COLO668 (cell line): ENCODE data around the gene CDC42EP2.

Experiments used
- DNase-seq: peaks from one replicate; lab custom pipeline; 2025; ENCODE audit not compliant: unreplicated experiment; lab: John Stamatoyannopoulos, UW

The CDC42EP2 gene

GRCh38 chr11:65297026-65297672 is 17.5 kb upstream of the CDC42EP2 start:
- DNase-seq, result no peak

- no peak for DNase-seq
Measured at GRCh38 chr11:65298131-65298535, 16.5 kb upstream of the CDC42EP2 start.

- DNase-seq, result no peak
Measured at GRCh38 chr11:65298655-65299179, 15.9 kb upstream of the CDC42EP2 start.

- no peak for DNase-seq
Measured at GRCh38 chr11:65300621-65301275, 13.9 kb upstream of the CDC42EP2 start.

GRCh38 chr11:65301491-65302329 is 13.0 kb upstream of the CDC42EP2 start:
- peak; percentile 5 for DNase-seq

- DNase-seq, result no peak
Measured at GRCh38 chr11:65303555-65303954, 11.1 kb upstream of the CDC42EP2 start.

GRCh38 chr11:65304110-65304509 is 10.6 kb upstream of the CDC42EP2 start:
- no peak for DNase-seq

GRCh38 chr11:65304613-65305012 is 10.1 kb upstream of the CDC42EP2 start:
- DNase-seq, result no peak

GRCh38 chr11:65305501-65306268 is 9.0 kb upstream of the CDC42EP2 start:
- DNase-seq, result no peak

DNA sequence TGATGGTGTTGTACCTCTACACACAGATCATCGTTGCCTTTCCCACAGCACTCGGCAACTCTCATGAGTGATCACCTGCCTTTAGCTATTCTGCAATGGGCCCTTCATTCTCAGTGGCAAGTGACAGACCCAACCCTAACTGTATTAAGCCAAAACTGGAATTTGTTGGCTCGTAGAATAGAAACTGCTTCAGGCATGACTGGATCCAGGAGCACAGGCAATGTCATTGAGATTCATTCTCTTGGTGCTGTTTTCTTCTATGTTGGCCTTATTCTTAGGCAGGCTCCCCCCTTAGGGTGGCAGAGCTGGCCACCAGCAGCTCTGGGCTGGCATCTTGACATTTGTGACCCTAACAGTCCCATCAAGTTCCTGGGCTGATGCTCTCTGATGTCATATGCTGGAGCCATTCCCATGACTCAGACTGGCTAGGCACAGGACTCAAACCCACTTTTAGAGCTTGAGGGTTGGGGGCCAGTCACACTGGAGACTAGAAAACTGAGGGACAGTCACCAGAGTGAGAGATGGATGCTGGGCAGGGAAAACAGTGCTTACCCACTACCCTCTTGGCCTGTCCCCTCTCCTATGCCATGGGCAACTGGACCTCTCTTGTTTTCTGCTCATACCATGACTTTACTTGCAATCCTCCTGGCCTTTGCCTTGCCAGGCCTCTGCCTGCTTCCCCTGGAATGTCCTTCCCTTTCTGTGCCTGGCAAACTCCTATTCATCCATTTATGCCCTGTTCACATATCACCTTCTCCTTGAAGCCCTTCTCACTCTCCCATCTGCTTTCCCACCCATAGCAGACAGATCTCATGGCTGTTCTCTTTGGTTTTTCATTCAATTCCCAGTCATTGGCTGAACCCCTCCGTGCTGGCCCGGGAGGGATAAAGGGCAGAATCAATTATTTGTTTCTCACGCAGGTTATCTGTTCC is 7.1 kb upstream of the CDC42EP2 start:
- no peak for DNase-seq

DNA sequence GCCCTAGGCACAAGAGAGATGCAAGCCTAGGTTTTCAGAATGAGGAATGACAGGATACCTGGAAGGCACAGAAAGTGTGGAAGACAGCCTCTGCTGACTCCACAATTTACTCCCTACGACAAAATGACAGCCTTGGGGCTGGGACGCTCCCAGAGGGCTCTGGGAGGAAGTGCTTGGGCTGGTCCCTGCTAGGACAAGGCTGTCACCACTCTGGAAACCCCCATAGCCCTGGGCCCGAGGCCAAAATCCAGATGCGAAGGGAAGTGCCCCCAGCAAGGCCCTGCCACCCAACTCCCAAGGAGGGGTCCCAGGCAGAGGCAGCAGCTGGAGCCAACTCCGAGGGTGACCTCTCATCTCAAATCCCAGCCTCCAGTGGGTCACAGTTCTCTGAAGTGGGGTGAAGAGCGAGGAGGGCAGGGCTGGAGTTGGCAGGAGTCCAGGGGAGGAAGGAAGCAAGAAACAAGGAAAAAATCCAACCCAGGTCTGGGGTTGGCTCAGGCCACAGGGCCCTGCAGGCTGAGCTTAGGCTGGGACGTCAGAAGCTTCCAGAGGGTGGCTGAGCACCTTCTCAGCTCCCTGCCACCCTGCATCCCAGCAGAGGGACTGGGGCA is 6.3 kb upstream of the CDC42EP2 start:
- DNase-seq, result peak; percentile 31

- no peak for DNase-seq
Measured at GRCh38 chr11:65309006-65309405, 5.7 kb upstream of the CDC42EP2 start.

DNA sequence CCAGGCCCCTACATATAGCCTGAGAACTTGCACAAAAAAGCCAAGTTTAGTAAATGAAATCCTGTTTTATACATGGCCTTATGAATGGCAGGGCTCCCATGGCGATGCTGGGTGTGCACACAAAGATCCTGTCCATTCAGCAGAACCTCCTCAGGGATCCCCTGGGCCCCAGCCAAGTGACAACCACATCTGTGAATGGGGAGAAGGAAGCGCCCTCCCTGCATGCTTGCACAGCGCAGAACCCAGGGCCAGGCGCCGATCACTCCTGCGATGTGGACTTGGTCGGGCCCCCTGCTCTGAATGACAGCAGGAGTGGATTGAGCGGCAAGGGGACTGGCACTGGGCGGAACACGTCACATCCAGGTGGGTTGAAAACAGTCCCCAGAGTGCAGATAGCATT is 4.5 kb upstream of the CDC42EP2 start:
- DNase-seq, result peak; percentile 7

- no peak for DNase-seq
Measured at GRCh38 chr11:65310736-65311135, 3.9 kb upstream of the CDC42EP2 start.

DNA sequence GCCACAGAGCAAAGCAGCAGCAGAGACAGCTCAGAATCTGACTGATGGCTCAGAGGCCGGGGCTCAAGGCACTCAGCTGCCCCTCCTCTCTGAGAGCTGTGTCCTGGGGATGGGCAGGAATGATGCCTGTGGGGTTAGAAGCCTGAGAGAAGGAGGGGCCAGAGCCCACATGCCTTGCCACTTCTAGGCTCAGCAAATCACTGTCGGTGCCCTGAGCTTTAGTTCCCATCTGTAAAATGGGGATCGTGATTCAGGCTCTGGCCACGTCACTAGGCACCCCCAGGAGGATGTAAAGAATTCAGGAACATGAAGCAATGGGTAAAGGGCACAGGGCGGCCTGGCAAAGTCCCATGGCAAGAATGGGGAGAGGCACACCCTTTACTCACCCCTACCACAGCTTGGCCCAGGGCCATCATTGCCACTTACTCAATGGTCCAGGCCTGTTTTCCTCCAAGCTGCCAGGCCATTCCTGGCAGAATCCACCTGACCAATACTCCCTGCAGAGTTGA is 3.4 kb upstream of the CDC42EP2 start:
- DNase-seq, result no peak

DNA sequence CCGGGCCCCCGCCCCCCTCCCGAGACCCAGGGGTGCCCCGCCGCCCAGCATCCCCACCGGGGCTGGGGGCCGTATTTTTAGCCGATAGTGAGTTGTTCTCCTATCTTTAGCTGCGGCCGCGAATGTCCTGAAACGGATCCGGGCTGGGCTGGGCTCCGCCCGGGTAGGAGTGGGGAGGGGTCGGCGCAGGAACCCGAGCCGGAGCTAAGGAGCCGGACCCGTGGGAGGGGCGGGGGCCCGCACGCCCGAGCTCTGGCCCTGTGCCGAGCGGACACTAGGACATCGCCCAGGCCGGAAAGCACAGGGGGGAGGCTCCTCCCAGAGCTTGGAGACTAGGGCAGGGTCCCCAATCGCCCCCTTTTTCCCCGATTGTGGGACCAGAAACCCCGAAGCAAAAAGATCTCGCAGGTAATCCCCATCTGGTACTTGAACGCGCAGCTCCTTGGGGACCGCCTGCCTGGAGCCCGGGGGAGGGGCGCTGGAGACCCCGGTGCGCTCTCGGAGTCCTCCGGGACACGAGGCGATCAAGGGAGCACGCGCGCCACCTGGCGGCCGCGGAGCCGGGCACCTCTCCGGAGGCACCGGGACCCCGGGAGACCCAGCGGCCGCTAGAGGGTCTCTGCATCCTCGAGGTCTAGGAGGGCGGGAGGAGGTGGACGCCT is 669 bp downstream of the CDC42EP2 start:
- DNase-seq, result peak; percentile 73

GRCh38 chr11:65315866-65316226 is 1.2 kb downstream of the CDC42EP2 start:
- DNase-seq, result no peak

GRCh38 chr11:65316227-65317024 is 1.8 kb downstream of the CDC42EP2 start:
- no peak for DNase-seq
